Stimulated activated CD8-positive, alpha-beta memory T cell treated with anti-CD3 and anti-CD28 coated beads, Interleukin-4, amount 100 ng/mL, for 48 hours (primary cell): Measurements from ENCODE around the gene SECISBP2.

Experiments
- DNase-seq: peaks from one replicate; pipeline ENCODE4 v3.0.0-alpha.2; 2020

The SECISBP2 gene

GRCh38 chr9:89350988-89351557 is 32.8 kb downstream of the SECISBP2 start:
- DNase-seq: no peak

DNA sequence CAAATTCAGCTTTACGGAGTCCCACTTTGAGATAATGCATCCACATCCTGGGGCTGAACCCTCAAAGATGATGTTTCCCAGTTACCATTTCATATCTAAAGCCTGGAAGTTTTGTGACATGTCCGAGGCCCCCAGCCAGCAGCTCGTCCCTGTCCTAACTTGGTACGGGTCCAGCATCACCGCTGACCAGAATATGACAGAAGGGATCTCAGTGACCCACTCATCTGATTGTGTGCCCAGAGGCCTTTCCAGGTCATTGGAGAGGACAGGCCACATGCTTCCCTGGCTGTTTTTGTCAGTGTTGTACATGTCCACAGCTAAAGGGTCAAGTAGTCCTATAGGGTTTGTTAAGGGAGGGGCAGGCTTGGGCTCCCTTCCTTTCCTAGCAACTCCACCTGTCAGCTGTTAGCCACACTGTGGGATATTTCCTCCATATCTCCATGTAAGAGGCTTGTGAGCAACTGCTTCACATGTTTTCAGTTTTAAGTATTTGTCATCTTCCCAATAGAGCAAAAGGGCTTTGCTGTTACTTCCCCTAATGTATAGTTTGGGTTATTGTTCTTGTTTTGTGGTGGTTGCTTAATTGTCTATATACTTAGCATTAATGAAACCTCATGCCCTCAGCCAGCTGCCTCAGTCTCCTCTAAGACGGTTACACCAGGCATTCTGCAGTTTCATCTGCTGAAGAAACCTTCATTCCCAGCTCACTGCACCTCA is 33.4 kb downstream of the SECISBP2 start:
- no peak for DNase-seq

GRCh38 chr9:89352451-89352850 is 34.2 kb downstream of the SECISBP2 start:
- no peak for DNase-seq

DNA sequence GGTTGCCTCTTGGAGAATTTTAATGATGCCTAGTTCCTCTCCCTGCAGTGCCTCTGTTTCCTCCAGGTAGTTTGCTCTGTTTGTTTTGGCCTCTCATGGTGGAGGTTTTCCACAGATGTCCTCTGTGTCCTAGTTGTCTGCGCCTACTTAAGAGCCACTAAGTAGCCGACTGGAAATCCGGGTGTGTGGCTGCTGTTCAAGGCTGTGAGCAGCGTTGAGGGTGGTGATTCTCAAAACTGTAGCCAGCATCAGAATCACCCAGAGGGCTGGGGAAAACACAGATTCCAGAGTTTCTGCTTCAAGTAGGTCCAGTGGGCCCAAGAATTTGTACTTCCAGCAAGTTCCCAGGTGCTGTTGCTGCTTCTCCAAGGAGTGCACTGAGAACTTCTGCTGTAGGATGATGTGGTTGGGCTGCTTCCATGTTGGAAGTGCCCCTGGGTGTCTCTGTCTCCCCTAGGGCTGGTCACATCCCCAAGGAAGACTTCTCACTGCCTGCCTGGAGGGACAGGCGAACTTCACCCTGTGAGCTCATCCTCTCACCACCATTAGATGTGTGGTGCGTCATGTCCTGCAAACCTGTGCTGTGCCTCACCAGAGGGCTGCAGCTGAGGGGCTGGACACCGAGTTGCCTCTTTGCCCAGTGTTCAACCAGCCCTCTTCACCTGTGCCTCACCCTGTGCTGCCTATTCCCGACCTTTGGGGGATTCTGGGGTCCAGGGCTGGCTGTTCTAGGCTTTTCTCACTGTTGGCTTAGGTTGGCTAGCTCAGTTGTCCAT is 34.8 kb downstream of the SECISBP2 start:
- DNase-seq: no peak

DNA sequence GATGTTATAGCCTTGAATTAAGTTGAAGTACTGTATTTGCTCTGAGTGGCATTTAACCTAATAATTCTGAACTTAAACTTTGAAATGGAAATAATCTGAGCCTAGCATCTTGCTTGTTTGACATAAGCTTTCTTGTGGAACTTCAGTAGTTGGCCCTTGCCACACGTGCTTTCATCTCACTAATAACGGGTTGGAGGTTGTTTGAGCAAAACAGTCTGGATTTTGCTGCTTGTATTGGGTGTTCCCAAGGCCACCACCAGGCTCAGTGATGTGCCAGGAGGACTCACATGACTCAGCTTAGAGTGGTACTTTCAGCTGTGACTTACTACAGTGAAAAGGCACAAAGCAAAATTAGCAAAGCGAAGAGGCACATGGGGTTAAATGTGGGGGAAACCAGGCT is 35.7 kb downstream of the SECISBP2 start:
- no peak for DNase-seq

DNA sequence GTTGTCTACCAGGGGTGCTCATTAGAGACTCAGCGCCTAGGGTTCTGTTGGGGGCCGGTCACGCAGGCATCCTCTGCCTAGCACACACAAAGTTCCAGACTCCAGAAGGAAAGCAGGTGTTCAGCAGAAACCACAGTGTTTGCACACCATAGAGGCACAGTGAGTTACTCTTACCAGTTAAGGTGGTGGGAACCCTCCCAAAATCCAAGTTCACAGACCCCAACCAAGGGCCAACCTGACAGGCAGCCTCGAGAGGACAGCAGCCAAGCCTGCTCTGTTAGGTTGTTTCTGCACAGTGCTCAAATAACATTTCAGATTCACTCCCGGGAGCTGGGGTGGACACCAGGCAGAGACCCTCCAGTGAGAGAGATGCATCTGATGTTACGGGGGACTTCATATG is 36.2 kb downstream of the SECISBP2 start:
- no peak for DNase-seq

DNA sequence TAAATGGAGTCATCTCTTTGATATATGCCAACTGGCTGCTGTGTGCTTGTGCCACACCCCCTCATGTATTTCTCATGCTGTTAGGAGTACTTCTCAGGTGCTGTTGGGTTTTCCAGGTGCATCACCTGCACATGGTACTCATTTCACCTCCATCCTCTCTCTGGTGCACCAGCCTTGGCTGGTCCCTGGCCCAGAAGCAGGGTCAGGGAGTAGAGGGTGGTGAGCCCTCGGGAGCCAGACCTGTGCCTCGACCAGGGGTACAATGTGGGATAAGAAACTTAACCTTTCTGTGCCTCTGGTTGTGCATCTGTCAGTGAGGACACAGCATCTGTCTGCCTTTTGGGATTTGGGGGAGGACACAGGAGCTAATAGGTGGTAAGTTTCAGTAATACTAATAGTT is 38.5 kb downstream of the SECISBP2 start:
- DNase-seq: no peak

DNA sequence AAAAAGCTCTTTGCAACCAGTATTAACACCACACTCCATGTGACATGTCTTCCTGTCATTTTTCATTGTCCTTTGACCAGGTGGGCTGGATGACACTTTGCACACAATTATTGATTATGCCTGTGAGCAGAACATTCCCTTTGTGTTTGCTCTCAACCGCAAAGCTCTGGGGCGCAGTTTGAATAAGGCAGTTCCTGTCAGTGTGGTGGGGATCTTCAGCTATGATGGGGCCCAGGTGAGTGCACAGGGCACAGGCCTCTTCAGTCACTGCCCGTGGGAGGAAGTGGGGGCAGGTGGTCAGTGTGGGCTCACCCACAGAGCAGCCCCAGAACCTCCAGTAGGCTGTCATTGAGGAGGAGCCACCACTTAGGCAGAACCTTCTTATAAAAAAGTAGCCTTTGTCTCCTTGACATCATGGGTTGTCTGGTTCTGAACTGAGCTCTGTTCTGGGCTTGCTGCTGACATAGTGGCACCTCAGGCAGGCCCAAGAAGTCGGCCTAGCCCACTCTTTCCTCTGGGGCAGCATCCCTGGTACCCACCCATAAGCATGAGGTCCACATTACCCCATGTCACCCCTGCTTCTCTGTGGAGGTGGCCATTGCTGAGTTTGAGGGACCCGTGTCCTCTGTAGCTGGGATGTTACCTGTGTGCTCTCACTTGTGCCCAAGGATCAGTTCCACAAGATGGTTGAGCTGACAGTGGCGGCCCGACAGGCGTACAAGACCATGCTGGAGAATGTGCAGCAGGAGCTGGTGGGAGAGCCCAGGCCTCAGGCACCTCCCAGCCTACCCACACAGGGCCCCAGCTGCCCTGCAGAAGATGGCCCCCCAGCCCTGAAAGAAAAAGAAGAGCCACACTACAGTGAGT is 39.3 kb downstream of the SECISBP2 start:
- no peak for DNase-seq

DNA sequence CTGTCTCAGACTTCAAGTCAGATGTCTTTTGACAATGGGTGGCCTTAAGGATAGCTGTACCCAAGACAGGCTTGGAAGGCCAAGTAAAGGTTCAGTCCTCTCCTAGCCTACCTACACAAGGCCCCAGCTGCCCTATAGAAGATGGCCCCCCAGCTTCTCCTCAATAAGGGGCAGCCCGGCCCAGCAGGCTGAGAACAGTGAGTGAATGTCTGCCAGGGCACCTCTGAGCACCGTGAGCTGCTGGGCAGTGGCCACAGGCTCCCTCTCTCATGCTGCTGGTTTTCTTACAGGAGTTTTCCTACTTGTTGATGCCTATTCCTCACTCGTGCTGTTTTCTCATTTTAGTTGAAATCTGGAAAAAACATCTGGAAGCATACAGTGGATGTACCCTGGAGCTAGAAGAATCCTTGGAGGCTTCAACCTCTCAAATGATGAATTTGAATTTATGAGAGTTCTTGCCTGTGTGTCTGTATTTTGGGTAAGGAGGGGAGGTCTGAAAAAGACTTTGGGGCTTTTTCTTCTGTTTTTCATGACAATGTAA is 40.1 kb downstream of the SECISBP2 start:
- no peak for DNase-seq

DNA sequence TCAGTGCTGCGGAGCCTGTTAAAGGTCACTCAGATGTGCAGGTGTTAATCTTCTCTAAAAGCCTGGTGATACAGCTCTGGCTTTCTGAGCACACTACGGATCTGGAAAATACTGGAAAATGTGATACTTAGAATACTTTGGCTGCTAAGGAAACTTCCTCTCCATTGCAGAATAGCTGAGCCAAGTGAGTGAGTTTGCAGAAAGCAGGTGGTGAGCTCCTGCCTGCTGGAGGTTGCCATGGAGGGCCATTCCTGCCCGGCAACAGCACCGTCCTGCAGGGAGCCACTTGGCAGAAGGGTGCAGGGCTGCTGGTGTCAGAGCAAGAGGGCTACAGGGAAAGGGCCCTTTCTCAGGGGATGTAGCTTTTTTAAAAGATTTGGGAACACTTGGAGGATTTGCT is 40.7 kb downstream of the SECISBP2 start:
- no peak for DNase-seq

DNA sequence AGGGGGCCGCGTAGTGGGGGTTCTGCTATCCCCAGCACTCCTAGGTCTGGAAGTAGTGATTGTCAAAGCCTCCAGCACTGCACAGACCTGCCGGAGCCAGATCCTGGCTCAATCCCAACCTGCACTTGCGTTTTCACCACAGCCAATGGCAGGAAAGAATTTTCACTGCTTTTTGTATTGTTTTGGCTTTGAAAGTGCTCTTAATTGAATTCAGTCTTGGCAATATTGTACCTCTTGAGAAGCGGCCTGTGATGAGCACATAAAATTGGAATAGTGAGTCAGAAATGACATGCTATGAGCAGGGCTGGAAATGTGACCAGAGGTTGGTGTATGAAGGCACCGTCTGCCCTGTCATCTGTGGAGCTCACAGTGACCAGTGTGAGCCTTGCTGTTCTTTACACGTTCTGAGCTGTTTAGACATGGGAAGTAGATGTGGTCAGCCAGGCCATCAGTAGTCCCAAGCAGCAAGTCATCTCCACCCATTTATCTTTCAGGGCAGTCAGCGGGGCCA is 41.5 kb downstream of the SECISBP2 start:
- DNase-seq: no peak

- no peak for DNase-seq
Observed at GRCh38 chr9:89360465-89360864, 42.2 kb downstream of the SECISBP2 start.

GRCh38 chr9:89361031-89361430 is 42.7 kb downstream of the SECISBP2 start:
- peak; percentile 13 for DNase-seq

GRCh38 chr9:89361816-89362646 is 43.7 kb downstream of the SECISBP2 start:
- DNase-seq: peak; percentile 21

- peak; percentile 19 for DNase-seq
Observed at GRCh38 chr9:89362647-89363310, 44.5 kb downstream of the SECISBP2 start.

DNA sequence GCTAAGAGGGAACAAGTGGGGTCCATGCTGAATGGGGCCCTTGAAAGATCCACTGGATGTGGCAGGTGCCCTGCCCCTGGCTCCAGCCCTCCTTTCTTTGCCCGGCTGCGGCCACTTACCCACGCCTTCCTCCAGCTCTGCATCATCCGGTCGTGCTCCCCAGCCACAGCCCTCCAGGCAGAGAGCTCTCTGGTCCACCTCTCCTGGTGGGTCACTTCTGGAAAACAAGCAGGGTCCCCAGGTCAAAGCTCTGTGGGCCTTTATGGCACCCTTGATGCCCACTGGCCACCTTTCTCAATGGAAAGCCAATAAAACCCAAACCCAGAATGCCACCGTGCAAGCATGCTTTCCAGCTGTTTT is 45.0 kb downstream of the SECISBP2 start:
- no peak for DNase-seq

DNA sequence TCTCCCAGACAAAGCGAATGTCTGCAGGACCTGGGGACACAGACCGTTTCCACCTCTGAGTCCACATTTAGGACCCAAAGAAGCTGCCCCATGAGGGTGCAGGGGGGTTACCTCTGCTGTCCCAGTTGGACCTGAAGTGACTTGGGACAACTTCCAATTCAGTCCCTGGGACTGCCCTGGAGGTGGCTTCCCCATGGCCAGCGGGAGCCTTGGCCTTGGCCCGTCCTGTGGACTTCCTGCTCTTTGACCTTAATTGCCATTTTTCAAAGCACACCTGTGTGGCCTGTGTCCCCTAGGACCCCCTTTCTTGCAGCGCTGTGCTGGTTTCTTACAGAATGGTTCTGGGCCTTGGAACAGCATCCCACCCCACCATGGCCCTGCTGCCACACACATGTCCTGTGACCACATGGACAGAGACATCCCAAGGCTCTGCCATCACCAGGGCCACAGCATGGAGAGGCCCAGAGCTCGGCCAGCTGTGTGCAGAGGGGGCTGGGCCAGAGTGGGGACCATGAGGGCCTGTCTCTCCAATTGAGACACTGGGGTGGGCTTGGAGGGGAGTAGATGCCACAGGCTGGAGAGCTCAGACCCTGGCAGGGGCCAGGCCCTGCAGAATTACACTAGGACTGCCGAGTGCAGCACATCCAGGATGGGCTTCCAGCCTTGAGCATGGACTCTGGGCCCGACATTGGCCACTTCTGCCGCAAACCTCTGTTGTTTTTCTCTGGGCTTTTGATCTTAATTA is 45.8 kb downstream of the SECISBP2 start:
- no peak for DNase-seq

DNA sequence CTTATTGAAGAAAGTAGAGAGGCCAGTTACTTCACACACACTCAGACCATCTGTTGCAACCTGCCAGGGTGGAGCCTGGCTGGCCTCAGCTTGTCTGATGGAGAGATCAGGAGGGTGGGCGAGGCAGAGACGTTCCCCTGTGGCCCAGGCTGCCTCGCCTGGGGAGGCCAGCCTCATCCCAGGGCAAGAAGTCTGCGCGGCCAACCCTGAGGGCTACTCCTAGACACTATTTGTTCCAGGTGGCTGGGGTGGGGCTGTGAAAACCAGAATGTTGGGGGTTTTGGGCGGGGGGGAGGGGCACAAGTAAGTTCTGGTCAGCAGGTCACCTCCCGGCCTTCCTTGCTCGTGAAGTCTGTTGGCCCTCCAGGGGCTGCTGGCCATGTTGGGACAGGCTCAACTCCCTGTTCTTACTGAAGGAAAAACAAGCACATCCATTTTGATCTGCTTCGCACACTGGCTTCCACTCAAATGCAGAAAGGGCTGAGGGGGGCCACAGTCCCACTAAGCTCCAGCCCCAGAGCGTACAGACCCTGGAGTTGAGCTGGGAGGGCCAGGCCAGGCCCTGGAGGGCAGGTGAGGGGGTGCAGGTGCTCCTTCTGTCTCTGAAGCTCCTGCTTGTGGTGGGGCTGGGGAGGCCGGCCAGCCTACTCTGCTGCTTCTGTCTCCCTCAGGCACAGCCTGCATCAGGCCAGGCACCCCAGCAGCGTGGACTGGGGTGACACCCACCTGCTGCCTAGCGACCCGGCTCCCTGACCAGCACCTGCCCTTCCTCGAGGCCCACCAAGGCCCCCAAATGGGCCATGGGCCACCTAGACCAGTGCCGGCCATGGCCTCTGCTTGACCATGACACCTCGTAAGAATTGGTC is 46.6 kb downstream of the SECISBP2 start:
- no peak for DNase-seq

GRCh38 chr9:89365532-89365912 is 47.2 kb downstream of the SECISBP2 start:
- DNase-seq: no peak

DNA sequence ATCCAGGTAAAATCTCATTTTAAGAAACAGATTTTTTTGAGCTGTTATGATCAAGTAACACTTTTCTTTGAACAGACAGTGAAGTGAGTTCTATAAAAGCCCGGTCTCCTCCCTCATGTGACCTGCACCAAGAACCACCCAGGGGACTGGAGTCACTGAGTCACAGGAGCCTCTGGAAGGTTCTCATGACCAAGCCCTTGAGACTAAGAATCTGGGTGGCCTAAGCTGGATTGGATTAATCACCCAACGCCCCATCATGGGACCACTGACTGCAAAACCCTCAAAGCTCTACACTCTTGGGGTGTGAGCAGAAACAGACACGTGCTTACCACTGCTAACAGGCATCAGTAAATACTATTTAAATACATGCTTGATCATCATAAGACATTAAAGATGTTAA is 48.4 kb downstream of the SECISBP2 start:
- DNase-seq: no peak
